HEK293 (cell line): ENCODE measurements around the gene APOL4.

Source experiments
- CTCF ChIA-PET: fragments of 350-600 bp; formaldehyde crosslinking; extraction: SDS; loops from one replicate; lab custom pipeline; 2021; ENCODE audit warnings: antibody characterized with exemption; lab: Yijun Ruan, JAX
- POLR2A ChIA-PET: fragments of 300-600 bp; formaldehyde crosslinking; extraction: SDS; loops from one replicate; lab custom pipeline; 2020; ENCODE audit warnings: antibody characterized with exemption, inconsistent platforms; lab: Yijun Ruan, JAX
- H3K27ac ChIP-seq: fragments of 200-500 bp; sonication (Bioruptor generic); 2 replicates; pipeline ENCODE4 v1.5.1; 2014; ENCODE audit warnings: low read depth, low read length, control low read depth, inconsistent platforms; ENCODE audit errors: extremely low read depth
- H3K36me3 ChIP-seq, 2 experiments: fragments of 200-500 bp in 1 of 2; sonication (Bioruptor generic) in 1 of 2; 1 replicate in 1 of 2; 2 replicates in 1 of 2; pipeline ENCODE4 v1.5.1; 2014 to 2017; ENCODE audit warnings: inconsistent platforms in 2 of 2, low read length in 2 of 2; ENCODE audit not compliant: control insufficient read depth in 2 of 2, insufficient read depth in 1 of 2
- H3K4me1 ChIP-seq: fragments of 200-500 bp; sonication (Bioruptor generic); 2 replicates; pipeline ENCODE4 v1.5.1; 2014; ENCODE audit warnings: mild to moderate bottlenecking, low read length, inconsistent platforms; ENCODE audit not compliant: control insufficient read depth, insufficient read depth
- H3K4me3 ChIP-seq: 2 replicates; pipeline ENCODE4 v1.5.1; 2011; ENCODE audit warnings: low read depth, mild to moderate bottlenecking, control low read depth, low read length, moderate library complexity
- H3K9me3 ChIP-seq: fragments of 200-500 bp; sonication (Bioruptor generic); 2 replicates; pipeline ENCODE4 v1.5.1; 2014; ENCODE audit warnings: low read depth, low read length, inconsistent platforms; ENCODE audit not compliant: control insufficient read depth, insufficient read depth
- OVOL3 ChIP-seq: fragments of 450-650 bp; formaldehyde crosslinking; IDR thresholded peaks from 2 replicates; pipeline ENCODE4 v1.5.1; 2016; ENCODE audit warnings: missing biosample characterization, missing genetic modification characterization
- PATZ1 ChIP-seq: fragments of 450-650 bp; formaldehyde crosslinking; IDR thresholded peaks from 2 replicates; pipeline ENCODE4 v1.5.1; 2016; ENCODE audit warnings: missing biosample characterization, missing genetic modification characterization
- PBX3 ChIP-seq: sonication (generic); formaldehyde crosslinking; IDR thresholded peaks from 2 replicates; pipeline ENCODE4 v1.8.1; 2022; ENCODE audit warnings: mild to moderate bottlenecking, moderate library complexity, missing genetic modification reagents
- SCRT1 ChIP-seq: fragments of 450-650 bp; formaldehyde crosslinking; IDR thresholded peaks from 2 replicates; pipeline ENCODE4 v1.5.1; 2016; ENCODE audit warnings: missing biosample characterization, missing genetic modification characterization, borderline replicate concordance
- SETDB1 ChIP-seq: IDR thresholded peaks from one replicate; pipeline ENCODE4 v1.6.1; 2017; ENCODE audit warnings: mild to moderate bottlenecking, low read length, moderate library complexity, mixed read lengths; ENCODE audit not compliant: insufficient read length
- ZBTB10 ChIP-seq: fragments of 450-650 bp; formaldehyde crosslinking; IDR thresholded peaks from 2 replicates; pipeline ENCODE4 v1.5.1; 2016; ENCODE audit warnings: missing biosample characterization, missing genetic modification characterization
- ZBTB49 ChIP-seq: fragments of 450-650 bp; formaldehyde crosslinking; IDR thresholded peaks from 2 replicates; pipeline ENCODE4 v1.5.1; 2016; ENCODE audit warnings: missing biosample characterization, missing genetic modification characterization, low read depth
- ZNF112 ChIP-seq: fragments of 450-650 bp; formaldehyde crosslinking; IDR thresholded peaks from 2 replicates; pipeline ENCODE4 v1.5.0; 2017; ENCODE audit warnings: missing biosample characterization, missing genetic modification characterization
- ZNF146 ChIP-seq: fragments of 450-650 bp; formaldehyde crosslinking; IDR thresholded peaks from 2 replicates; pipeline ENCODE4 v1.5.1; 2016; ENCODE audit warnings: missing biosample characterization, missing genetic modification characterization
- ZNF148 ChIP-seq: fragments of 450-650 bp; formaldehyde crosslinking; IDR thresholded peaks from 2 replicates; pipeline ENCODE4 v1.5.0; 2017; ENCODE audit warnings: missing biosample characterization, missing genetic modification characterization, borderline replicate concordance
- ZNF155 ChIP-seq: fragments of 450-650 bp; formaldehyde crosslinking; IDR thresholded peaks from 2 replicates; pipeline ENCODE4 v1.5.1; 2016; ENCODE audit warnings: missing biosample characterization, missing genetic modification characterization
- ZNF169 ChIP-seq: fragments of 450-650 bp; formaldehyde crosslinking; IDR thresholded peaks from 2 replicates; pipeline ENCODE4 v1.5.1; 2016; ENCODE audit warnings: missing biosample characterization, missing genetic modification characterization
- ZNF248 ChIP-seq: fragments of 450-650 bp; formaldehyde crosslinking; IDR thresholded peaks from 2 replicates; pipeline ENCODE4 v1.5.1; 2017; ENCODE audit warnings: missing biosample characterization, missing genetic modification characterization
- ZNF292 ChIP-seq: fragments of 450-650 bp; formaldehyde crosslinking; IDR thresholded peaks from 2 replicates; pipeline ENCODE4 v1.5.1; 2016; ENCODE audit warnings: low read depth, missing biosample characterization, missing genetic modification characterization, borderline replicate concordance
- ZNF362 ChIP-seq: fragments of 450-650 bp; formaldehyde crosslinking; IDR thresholded peaks from 2 replicates; pipeline ENCODE4 v1.5.1; 2016; ENCODE audit warnings: missing biosample characterization, missing genetic modification characterization
- ZNF416 ChIP-seq: fragments of 450-650 bp; formaldehyde crosslinking; IDR thresholded peaks from 2 replicates; pipeline ENCODE4 v1.5.1; 2016; ENCODE audit warnings: missing biosample characterization, missing genetic modification characterization
- ZNF514 ChIP-seq: fragments of 450-650 bp; formaldehyde crosslinking; IDR thresholded peaks from 2 replicates; pipeline ENCODE4 v1.5.1; 2016; ENCODE audit warnings: missing biosample characterization, missing genetic modification characterization
- ZNF610 ChIP-seq: fragments of 450-650 bp; formaldehyde crosslinking; IDR thresholded peaks from 2 replicates; pipeline ENCODE4 v1.5.1; 2016; ENCODE audit warnings: missing biosample characterization, missing genetic modification characterization, borderline replicate concordance
- ZNF670 ChIP-seq: fragments of 450-650 bp; formaldehyde crosslinking; IDR thresholded peaks from 2 replicates; pipeline ENCODE4 v1.5.1; 2016; ENCODE audit warnings: missing biosample characterization, missing genetic modification characterization, low read depth
- ZNF843 ChIP-seq: fragments of 450-650 bp; formaldehyde crosslinking; IDR thresholded peaks from 2 replicates; pipeline ENCODE4 v1.5.1; 2016; ENCODE audit warnings: missing biosample characterization, missing genetic modification characterization
- ZSCAN30 ChIP-seq: fragments of 450-650 bp; IDR thresholded peaks from 2 replicates; pipeline ENCODE4 v1.5.1; 2018; ENCODE audit warnings: missing biosample characterization, mild to moderate bottlenecking, missing genetic modification characterization, moderate library complexity
- ZXDB ChIP-seq: fragments of 450-650 bp; formaldehyde crosslinking; IDR thresholded peaks from 2 replicates; pipeline ENCODE4 v1.5.1; 2016; ENCODE audit warnings: missing biosample characterization, missing genetic modification characterization

APOL4 gene

GRCh38 chr22:36193577-36193976 is 8.0 kb downstream of the APOL4 start:
- H3K4me1 ChIP-seq, result no peaks in the 10 kb centered on the region
- H3K9me3 ChIP-seq, result no peaks in the 10 kb centered on the region
- TF ChIP-seq ZSCAN30 (tag by site-specific recombination) (no peak), ZBTB49 (tag by site-specific recombination) (no peak), PBX3 (CRISPR knock-in tag) (no peak), ZNF610 (tag by site-specific recombination) (no peak), ZNF416 (tag by site-specific recombination) (no peak), ZNF670 (tag by site-specific recombination) (no peak), ZNF169 (tag by site-specific recombination) (no peak), ZNF292 (tag by site-specific recombination) (no peak), OVOL3 (tag by site-specific recombination) (no peak), ZNF514 (tag by site-specific recombination) (no peak), ZNF362 (tag by site-specific recombination) (no peak), PATZ1 (tag by site-specific recombination) (no peak)
- no peak overlapping the region for H3K27ac ChIP-seq
- H3K4me3 ChIP-seq, result no peak overlapping the region
- ChIA-PET CTCF (interaction anchor here (0.5 to 6.9 kb wide), 6 partner anchors 13 to 293 kb away, joined by 3 to 60 read pairs (median 8); partner anchors contain the start of gene APOL2), POLR2A (interaction anchor here (0.9 kb wide), 1 partner anchor 87 kb away, joined by 6 read pairs; no protein-coding TSS in a partner anchor)
- H3K36me3 ChIP-seq, result no peaks in the 10 kb centered on the region

GRCh38 chr22:36193171-36193570 is 8.4 kb downstream of the APOL4 start:
- H3K4me1 ChIP-seq, result no peaks in the 10 kb centered on the region
- no peak overlapping the region for H3K4me3 ChIP-seq
- POLR2A ChIA-PET, result interaction anchor here (0.9 kb wide), 1 partner anchor 87 kb away, joined by 6 read pairs; no protein-coding TSS in a partner anchor
- no peak overlapping the region for H3K27ac ChIP-seq
- H3K36me3 ChIP-seq, result no peaks in the 10 kb centered on the region
- no peaks in the 10 kb centered on the region for H3K9me3 ChIP-seq
- CTCF ChIA-PET, result interaction anchor here (0.5 to 6.9 kb wide), 8 partner anchors 13 to 293 kb away, joined by 3 to 60 read pairs (median 4); partner anchors contain the start of gene APOL2
- TF ChIP-seq ZNF843 (no peak), ZNF148 (no peak), ZNF155 (no peak), ZXDB (tag by site-specific recombination) (no peak), ZNF248 (tag by site-specific recombination) (no peak), OVOL3 (tag by site-specific recombination) (no peak), ZBTB10 (tag by site-specific recombination) (no peak), ZNF146 (tag by site-specific recombination) (no peak), SCRT1 (tag by site-specific recombination) (no peak), ZNF112 (no peak), SETDB1 (no peak)
